Germinal center (tissue), 1 donor: Measurements from ENCODE around the gene RAD51B.

Experiments used
- DNase-seq: peaks from one replicate; pipeline ENCODE4 v3.0.0; 2012; ENCODE audit warnings: mixed read lengths, low spot score

The RAD51B gene

GRCh38 chr14:68577802-68578541 lies 758.4 kb downstream of the RAD51B start:
- no peak for DNase-seq

DNA sequence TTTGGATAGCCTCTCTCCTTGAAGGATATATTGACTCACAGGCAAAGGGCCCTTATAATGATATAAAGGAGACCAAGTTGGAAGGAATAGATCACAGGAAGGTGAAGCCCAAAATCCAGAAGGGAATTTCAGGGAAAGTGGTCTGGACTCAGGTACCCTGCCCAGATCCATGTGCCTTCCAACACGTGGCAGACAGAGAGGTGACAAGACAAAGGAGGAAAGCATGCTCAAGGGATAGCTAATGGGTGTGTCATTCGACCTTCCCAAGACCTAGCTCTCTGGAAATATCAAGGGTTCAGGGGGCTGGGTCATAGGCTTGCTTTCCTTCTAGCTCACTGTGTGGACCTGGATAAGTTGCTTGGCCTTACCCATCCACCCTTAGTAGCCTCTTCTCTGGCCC lies 759.0 kb downstream of the RAD51B start:
- DNase-seq: no peak

- DNase-seq: no peak
These were observed 760.6 kb downstream of the RAD51B start for GRCh38 chr14:68580096-68580645.

- no peak for DNase-seq
These were observed 761.1 kb downstream of the RAD51B start for GRCh38 chr14:68580671-68581070.

- DNase-seq: no peak
These were observed 764.1 kb downstream of the RAD51B start for GRCh38 chr14:68583548-68584280.

- no peak for DNase-seq
These were observed 765.2 kb downstream of the RAD51B start for GRCh38 chr14:68584786-68585185.

GRCh38 chr14:68585690-68586089 lies 766.1 kb downstream of the RAD51B start:
- no peak for DNase-seq

GRCh38 chr14:68586896-68587751 lies 767.5 kb downstream of the RAD51B start:
- no peak for DNase-seq

GRCh38 chr14:68587931-68588330 lies 768.4 kb downstream of the RAD51B start:
- DNase-seq: no peak

GRCh38 chr14:68589447-68590200 lies 770.0 kb downstream of the RAD51B start:
- no peak for DNase-seq

DNA sequence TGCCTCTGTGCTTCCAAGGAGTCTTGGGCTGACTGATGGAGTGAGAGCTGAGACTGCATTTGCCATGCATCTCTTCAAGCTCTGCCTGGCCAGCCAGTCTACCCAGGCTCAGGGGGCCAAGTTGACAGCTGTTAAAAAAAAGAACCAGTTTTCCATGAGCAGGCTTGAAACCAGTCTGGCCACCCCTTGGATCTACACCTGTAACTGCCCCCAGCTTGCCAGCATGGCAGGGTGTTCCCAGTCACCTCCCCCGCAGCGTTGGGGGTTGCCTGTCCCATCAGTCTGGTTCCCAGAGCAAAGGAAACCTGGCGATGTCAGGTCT lies 770.6 kb downstream of the RAD51B start:
- DNase-seq: no peak

GRCh38 chr14:68591786-68592185 lies 772.2 kb downstream of the RAD51B start:
- no peak for DNase-seq

- no peak for DNase-seq
These were observed 773.5 kb downstream of the RAD51B start for GRCh38 chr14:68592948-68593556.

GRCh38 chr14:68593806-68594536 lies 774.4 kb downstream of the RAD51B start:
- DNase-seq: peak; percentile 27

DNA sequence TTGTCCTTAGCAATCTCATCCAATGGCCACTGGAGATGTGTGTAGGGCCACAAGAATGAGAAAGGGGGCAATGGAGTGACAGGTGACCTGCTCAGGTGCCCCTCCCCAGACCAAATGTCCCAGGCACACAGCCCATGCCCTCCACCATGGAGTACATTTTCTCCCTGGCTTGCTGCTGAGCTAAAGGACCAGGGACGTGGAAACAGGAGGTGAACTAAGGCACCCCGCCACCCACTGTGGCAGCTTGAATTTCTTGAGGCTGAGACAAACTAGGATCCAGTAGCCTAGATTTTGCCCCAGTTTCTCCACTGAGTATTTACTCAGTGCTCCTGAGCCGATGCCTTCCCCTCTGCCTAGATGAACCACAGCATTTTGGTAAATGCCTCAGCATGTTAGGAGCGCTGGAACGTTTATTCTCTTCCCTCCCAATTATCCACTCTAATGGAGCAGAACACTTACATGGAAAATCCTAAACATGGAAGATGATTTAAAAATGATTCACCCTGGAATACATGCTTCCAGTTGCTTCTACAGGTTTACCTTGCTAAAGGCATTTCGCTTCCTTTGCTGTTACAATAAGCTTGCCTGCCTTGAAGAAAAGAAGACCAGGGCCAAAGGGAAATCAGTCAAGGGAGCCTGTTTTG lies 775.3 kb downstream of the RAD51B start:
- DNase-seq: no peak

GRCh38 chr14:68596211-68596610 lies 776.6 kb downstream of the RAD51B start:
- no peak for DNase-seq

DNA sequence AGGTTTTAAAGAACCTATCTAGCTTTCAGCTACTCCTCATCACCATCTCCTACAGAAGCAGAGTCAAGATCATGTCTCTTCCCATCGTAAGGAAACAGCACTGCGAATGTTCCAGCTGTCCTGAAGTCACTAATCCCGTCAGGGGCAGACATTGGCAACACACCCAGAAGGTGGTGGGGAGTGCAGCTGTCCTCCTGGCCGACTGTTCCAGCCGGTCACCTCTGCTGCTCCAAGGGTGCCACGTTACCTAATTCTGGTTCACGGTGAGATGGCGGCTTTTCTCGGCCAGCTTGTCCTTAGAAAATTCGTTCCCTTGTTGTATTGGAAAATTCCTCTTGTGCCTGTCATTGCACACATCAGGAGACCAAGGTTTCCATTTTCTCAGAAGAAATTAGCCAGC lies 777.1 kb downstream of the RAD51B start:
- DNase-seq: no peak

DNA sequence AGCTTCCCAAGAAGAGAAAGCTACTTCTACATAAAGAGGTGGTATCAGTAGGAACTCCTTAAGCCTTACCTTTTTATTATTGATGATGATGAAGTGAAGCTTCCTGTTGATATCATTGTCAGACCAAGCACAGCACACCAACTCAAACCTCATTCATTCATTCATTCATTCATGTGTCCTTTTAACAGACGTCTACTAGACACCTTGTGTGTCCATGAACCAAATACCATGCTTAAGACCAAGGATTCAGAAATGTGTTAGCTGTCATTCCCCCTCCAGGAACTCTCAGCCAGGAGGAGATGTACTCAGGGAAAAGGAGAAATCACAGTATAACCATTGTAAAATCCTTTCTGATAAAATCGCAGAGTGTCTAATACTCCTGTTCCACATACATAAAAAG lies 778.5 kb downstream of the RAD51B start:
- DNase-seq: no peak

- no peak for DNase-seq
These were observed 779.3 kb downstream of the RAD51B start for GRCh38 chr14:68598621-68599447.
